Measurements from ENCODE around the gene MREG.

The MREG gene

GRCh38 chr2:216056739-216057138 lies 43.4 kb upstream of the MREG start:
- H3K27me3 ChIP-seq (replicated peaks; ENCODE audit: insufficient read depth, low read length) = no peaks in the 10 kb centered on the region
- no peaks in the 10 kb centered on the region for H3K79me2 ChIP-seq (ENCODE audit: low read length)

GRCh38 chr2:216055680-216056079 lies 42.3 kb upstream of the MREG start:
- Histone ChIP-seq H3K9me2 (replicated peaks; ENCODE audit: insufficient read depth, low read length) (no peaks in the 10 kb centered on the region), H3K9ac (ENCODE audit: low read length) (no peak overlapping the region), H3K27ac (ENCODE audit: low read length) (no peak overlapping the region), H3K36me3 (replicated peaks; ENCODE audit: insufficient read depth, low read length) (no peaks in the 10 kb centered on the region), H4K20me1 (ENCODE audit: insufficient read depth, low read length) (no peaks in the 10 kb centered on the region), H3K4me1 (ENCODE audit: low read length) (peaks cover 29% of the 10 kb centered on the region), H3F3A (ENCODE audit: insufficient read depth, low read length) (peaks cover 24% of the 10 kb centered on the region), H3K27me3 (replicated peaks; ENCODE audit: insufficient read depth, low read length) (no peaks in the 10 kb centered on the region), H3K4me2 (ENCODE audit: low read depth, low read length) (no peak overlapping the region), H3K79me2 (ENCODE audit: low read length) (no peaks in the 10 kb centered on the region), H3K4me3 (ENCODE audit: low read length) (no peak overlapping the region), H2AFZ (ENCODE audit: low read length) (no peak overlapping the region), H3K9me3 (replicated peaks; ENCODE audit: insufficient read depth, low read length) (no peaks in the 10 kb centered on the region)
- no peak for DNase-seq
- TF ChIP-seq CTCF (IDR thresholded peaks at IDR 0.05; ENCODE audit: low read length) = no peak
- TF ChIP-seq EZH2 (optimal IDR thresholded peaks at IDR 0.05; ENCODE audit: low read depth, low read length) = no peak
- no peak for TF ChIP-seq EZH2phosphoT487 (IDR thresholded peaks at IDR 0.05; ENCODE audit: low read length)

More at GRCh38 chr2:216056739-216057138, 43.4 kb upstream of the MREG start:
- Histone ChIP-seq H3K27ac (ENCODE audit: low read length) (peak overlapping the region; percentile 90; the same call in 1 of the 2 replicates), H3K4me1 (ENCODE audit: low read length) (peaks cover 29% of the 10 kb centered on the region), H3K9me3 (replicated peaks; ENCODE audit: insufficient read depth, low read length) (no peaks in the 10 kb centered on the region), H3K4me3 (ENCODE audit: low read length) (peak overlapping the region; percentile 62; the same call in 1 of the 2 replicates), H3K9me2 (replicated peaks; ENCODE audit: insufficient read depth, low read length) (no peaks in the 10 kb centered on the region), H2AFZ (ENCODE audit: low read length) (no peak overlapping the region), H3K36me3 (replicated peaks; ENCODE audit: insufficient read depth, low read length) (no peaks in the 10 kb centered on the region), H4K20me1 (ENCODE audit: insufficient read depth, low read length) (no peaks in the 10 kb centered on the region), H3K9ac (ENCODE audit: low read length) (peak overlapping the region; percentile 61; the same call in 1 of the 2 replicates), H3F3A (ENCODE audit: insufficient read depth, low read length) (peaks cover 24% of the 10 kb centered on the region), H3K4me2 (ENCODE audit: low read depth, low read length) (peak overlapping the region; percentile 75)
- DNase-seq = peak; percentile 22
- TF ChIP-seq CTCF (IDR thresholded peaks at IDR 0.05; ENCODE audit: low read length) (no peak), EZH2 (optimal IDR thresholded peaks at IDR 0.05; ENCODE audit: low read depth, low read length) (no peak), EZH2phosphoT487 (IDR thresholded peaks at IDR 0.05; ENCODE audit: low read length) (no peak)

- H3K36me3 ChIP-seq (replicated peaks; ENCODE audit: insufficient read depth, low read length) = no peaks in the 10 kb centered on the region
- no peak overlapping the region for H3K4me3 ChIP-seq (ENCODE audit: low read length)
- H3K9ac ChIP-seq (ENCODE audit: low read length) = no peak overlapping the region
- peaks cover 7% of the 10 kb centered on the region for H3F3A ChIP-seq (ENCODE audit: insufficient read depth, low read length)
- no peak overlapping the region for H2AFZ ChIP-seq (ENCODE audit: low read length)
- peaks cover 14% of the 10 kb centered on the region for H3K4me1 ChIP-seq (ENCODE audit: low read length)
- TF ChIP-seq CTCF (IDR thresholded peaks at IDR 0.05; ENCODE audit: low read length) (no peak), EZH2 (optimal IDR thresholded peaks at IDR 0.05; ENCODE audit: low read depth, low read length) (no peak), EZH2phosphoT487 (IDR thresholded peaks at IDR 0.05; ENCODE audit: low read length) (no peak)
- no peaks in the 10 kb centered on the region for H3K79me2 ChIP-seq (ENCODE audit: low read length)
- no peaks in the 10 kb centered on the region for H3K9me3 ChIP-seq (replicated peaks; ENCODE audit: insufficient read depth, low read length)
- no peak overlapping the region for H3K4me2 ChIP-seq (ENCODE audit: low read depth, low read length)
- DNase-seq = no peak
- H3K27me3 ChIP-seq (replicated peaks; ENCODE audit: insufficient read depth, low read length) = no peaks in the 10 kb centered on the region
- no peaks in the 10 kb centered on the region for H4K20me1 ChIP-seq (ENCODE audit: insufficient read depth, low read length)
- H3K9me2 ChIP-seq (replicated peaks; ENCODE audit: insufficient read depth, low read length) = no peaks in the 10 kb centered on the region
- no peak overlapping the region for H3K27ac ChIP-seq (ENCODE audit: low read length)
Observed at GRCh38 chr2:216052420-216052819, 39.1 kb upstream of the MREG start.

Measured in MM.1S (cell line).